Stimulated activated CD4-positive, alpha-beta T cell treated with anti-CD3 and anti-CD28 coated beads, TNF-alpha, amount 100 ng/mL, for 1 hour (primary cell): ENCODE data around the gene HMMR.
"Not testable (repeated sequence)": the region's sequence is repeated elsewhere in the genome, so short reads cannot be mapped to it uniquely, and the experiment has no call there.

Experiments used
- DNase-seq, 3 donors: peaks; one replicate each; pipeline ENCODE4 v3.0.0-alpha.2; 2020; ENCODE audit warnings: low read depth in 3 of 3, low spot score in 1 of 3

HMMR gene, protein sequence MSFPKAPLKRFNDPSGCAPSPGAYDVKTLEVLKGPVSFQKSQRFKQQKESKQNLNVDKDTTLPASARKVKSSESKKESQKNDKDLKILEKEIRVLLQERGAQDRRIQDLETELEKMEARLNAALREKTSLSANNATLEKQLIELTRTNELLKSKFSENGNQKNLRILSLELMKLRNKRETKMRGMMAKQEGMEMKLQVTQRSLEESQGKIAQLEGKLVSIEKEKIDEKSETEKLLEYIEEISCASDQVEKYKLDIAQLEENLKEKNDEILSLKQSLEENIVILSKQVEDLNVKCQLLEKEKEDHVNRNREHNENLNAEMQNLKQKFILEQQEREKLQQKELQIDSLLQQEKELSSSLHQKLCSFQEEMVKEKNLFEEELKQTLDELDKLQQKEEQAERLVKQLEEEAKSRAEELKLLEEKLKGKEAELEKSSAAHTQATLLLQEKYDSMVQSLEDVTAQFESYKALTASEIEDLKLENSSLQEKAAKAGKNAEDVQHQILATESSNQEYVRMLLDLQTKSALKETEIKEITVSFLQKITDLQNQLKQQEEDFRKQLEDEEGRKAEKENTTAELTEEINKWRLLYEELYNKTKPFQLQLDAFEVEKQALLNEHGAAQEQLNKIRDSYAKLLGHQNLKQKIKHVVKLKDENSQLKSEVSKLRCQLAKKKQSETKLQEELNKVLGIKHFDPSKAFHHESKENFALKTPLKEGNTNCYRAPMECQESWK

GRCh38 chr5:163460562-163461171 lies at the start of gene HMMR:
TSS of gene HMMR (plus strand) at chr5:163460632. CDS start at chr5:163460693, 61 bp downstream.
- no peak for DNase-seq

- not testable (repeated sequence) for DNase-seq
Observed at GRCh38 chr5:163415673-163416072, 44.8 kb upstream of the HMMR start.

- no peak for DNase-seq
Observed at GRCh38 chr5:163424836-163425235, 35.6 kb upstream of the HMMR start.

DNA sequence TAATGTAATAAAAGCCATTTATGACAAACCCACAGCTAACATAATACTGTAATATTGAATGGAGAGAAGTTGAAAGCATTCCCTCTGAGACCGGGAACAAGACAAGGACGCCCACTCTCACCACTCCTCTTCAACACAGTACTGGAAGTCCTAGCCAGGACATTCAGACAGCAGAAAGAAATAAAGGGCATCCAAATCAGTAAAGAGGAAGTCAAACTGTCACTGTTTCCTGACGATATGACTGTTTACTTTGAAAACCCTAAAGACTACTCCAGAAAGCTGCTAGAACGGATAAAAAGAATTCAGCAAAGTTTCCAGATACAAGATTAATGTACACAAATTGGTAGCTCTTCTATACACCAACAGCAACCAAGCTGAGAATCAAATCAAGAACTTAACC lies 34.3 kb upstream of the HMMR start:
- not testable (repeated sequence) for DNase-seq

DNA sequence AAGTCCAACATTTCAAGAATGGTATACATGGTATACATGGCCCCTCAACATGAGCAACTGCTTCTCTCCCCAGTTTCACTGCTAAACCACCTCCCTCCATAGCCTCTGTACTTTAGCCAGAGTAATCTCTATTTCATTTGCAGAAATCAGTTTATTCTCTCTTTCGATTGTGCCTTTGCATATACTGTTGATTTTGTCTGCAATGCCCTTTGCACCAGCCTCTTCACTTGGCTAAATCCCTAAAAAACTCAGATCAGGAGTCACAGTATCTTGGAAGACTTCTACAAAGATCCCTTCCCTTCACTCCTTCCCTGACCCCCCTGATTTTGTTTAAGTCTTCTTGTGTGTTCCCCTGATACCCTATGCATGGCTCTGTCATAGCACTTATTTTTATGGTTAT lies 27.9 kb upstream of the HMMR start:
- no peak for DNase-seq

- DNase-seq = no peak
Observed at GRCh38 chr5:163433271-163433670, 27.2 kb upstream of the HMMR start.

GRCh38 chr5:163434401-163434866 lies 26.0 kb upstream of the HMMR start:
- no peak for DNase-seq

DNA sequence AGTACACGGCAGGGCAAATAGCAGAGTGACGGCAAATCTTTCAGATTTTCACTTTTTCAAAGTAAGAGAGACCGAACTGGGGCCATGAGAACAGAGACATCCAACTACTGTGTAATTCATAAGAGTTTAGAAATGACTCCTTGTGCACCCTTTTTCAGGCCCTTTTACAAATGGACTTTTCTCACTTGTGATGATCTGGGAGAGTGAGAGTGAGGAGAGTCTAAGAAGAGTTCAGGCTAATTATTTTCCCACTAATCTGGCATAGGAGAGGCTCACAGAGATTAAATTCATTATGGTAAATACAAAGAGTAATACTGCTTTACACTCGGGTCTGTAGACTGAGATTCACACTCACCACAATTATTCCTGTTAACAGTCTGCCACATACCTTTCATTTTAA lies 23.9 kb upstream of the HMMR start:
- no peak for DNase-seq

DNA sequence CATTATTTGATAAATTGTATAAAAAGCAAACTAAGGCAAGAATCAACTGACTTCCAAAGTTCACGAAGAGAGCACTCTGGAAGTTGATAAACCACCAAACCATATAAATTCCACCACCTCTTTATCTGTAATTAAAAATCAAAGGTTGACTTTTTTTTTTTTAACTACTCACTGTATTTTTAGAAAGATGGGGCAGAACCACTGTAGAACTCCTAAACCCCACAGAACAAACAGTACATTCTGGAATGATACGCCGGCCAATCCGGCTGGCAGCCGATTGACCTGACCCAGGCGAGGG lies 23.5 kb upstream of the HMMR start:
- DNase-seq = no peak

DNA sequence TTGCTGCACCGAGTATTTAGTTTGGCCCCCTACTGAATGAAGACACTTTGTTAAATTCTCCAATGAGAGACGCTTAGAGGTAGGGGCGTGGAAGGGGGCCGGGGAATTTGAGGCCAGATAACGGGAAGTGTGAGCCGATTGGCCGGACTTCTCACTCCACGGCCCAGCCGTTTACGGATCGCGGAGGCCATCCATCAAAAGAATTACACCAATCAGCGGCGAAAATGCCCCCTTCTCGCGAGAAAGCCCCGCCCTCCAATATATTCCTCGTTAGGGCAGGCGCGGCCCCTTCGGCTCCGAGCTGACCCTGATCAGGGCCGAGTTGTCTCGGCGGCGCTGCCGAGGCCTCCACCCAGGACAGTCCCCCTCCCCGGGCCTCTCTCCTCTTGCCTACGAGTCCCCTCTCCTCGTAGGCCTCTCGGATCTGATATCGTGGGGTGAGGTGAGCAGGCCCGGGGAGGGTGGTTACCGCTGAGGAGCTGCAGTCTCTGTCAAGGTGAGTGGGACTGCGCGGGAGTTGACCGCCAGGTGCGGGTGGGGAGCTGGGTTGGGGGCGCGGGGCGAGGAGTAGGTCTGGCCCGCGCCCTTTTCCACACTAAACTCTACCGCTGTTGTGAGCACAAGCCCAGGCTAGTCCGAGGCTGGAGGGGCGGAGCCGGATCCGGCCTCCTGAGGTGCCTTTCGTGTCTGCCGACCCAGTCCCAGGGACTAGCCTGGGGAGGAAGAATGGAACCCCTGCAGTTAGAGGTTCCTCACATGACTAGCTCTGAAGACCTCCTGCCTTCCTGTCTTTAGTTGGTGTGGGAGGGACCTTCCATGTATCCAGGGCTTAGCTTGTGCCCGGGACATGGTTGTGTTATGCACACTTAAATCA lies 22.9 kb upstream of the HMMR start, which contains the start of gene CCNG1:
Gene CCNG1, plus strand, starts transcription at position 287 of the 874 bp plus-strand sequence. CDS start 1,662 bp downstream, outside the sequence.
- DNase-seq = peak; percentile 63 to 71 (median 67)

- DNase-seq = no peak
Observed at GRCh38 chr5:163439092-163439425, 21.4 kb upstream of the HMMR start.

DNA sequence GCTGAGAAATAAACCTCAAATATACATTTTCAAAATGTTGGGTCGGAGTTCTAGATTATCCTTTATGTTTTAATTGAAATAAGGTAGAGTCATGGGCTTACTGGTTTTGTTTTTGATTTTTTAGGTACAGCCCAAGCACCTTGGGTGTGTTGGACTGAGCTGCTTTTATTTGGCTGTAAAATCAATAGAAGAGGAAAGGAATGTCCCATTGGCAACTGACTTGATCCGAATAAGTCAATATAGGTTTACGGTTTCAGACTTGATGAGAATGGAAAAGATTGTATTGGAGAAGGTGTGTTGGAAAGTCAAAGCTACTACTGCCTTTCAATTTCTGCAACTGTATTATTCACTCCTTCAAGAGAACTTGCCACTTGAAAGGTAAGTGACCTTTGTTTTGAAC lies 19.5 kb upstream of the HMMR start:
- no peak for DNase-seq

DNA sequence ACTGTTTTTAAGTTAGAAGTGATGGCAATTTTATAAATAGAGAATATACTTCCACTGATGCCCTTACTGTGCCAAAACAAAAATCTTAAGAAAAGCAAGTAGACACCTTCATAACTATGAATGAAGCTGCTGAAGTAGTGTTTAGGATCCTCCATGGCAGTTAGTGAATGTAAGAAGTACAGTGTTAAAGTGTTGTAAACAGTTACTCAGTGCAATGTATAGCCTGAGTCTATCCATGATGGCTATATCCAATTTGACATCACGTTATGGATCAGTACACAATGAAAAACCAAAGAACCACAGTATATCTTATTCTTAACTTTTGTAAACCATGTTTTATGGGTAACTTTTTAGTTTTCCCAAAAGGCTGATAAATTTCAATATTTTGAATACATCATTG lies 15.9 kb upstream of the HMMR start:
- no peak for DNase-seq

GRCh38 chr5:163445345-163445744 lies 15.1 kb upstream of the HMMR start:
- DNase-seq = no peak

DNA sequence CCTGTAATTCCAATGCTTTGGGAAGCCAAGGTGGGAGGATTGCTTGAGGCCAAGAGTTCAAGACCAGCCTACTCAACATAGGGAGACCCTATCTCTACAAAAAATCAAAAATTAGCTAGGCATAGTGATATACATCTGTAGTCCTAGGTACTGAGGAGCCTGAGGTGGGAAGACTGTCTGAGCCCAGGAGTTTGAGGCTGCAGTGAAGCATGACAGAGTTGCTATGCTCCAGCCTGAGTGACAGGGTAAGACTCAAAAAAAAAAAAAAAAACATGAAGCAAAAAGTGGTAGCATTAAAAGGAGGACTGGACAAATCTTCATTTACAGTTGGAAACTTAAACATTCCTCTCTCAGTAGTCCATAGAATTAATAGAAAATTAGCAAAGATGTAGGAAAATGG lies 13.2 kb upstream of the HMMR start:
- no peak for DNase-seq

DNA sequence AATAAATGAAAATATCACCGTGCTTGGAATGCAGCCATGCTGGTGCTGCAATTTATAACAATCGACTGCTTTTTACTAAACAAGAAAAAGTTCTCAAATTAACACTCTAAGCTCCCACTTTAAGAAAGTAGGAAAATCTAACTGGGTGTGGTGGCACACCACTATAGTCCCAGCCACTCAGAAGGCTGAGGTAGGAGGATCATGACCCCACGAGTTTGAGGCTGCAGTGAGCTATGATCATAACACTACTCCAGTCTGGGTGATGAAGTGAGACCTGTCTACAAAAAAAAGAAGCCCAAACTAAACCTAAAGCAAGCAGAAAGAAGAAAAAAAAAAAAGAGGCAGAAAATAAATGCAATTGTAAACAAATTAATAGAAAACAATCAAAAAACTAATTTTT lies 12.6 kb upstream of the HMMR start:
- DNase-seq = no peak

GRCh38 chr5:163448491-163448890 lies 11.9 kb upstream of the HMMR start:
- no peak for DNase-seq

- DNase-seq = no peak
Observed at GRCh38 chr5:163451489-163451888, 8.9 kb upstream of the HMMR start.

DNA sequence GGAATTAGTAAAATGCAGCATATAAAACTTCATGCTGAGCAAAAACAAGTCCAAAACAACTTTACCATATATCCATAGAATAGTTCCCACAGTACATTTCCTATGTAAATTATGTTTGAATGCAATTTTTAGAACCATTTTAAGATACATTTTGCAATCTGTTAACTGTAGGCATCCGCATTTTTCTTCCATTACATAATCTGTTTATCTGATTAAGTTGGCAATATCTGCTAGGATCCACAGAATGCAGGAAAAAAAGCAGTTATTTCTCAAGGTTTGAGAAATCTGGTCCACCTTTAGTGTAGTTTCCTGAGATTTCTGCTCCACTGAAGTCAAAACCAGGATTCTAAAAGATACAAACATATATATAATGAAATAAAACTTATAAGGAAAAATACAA lies 6.7 kb upstream of the HMMR start:
- no peak for DNase-seq

DNA sequence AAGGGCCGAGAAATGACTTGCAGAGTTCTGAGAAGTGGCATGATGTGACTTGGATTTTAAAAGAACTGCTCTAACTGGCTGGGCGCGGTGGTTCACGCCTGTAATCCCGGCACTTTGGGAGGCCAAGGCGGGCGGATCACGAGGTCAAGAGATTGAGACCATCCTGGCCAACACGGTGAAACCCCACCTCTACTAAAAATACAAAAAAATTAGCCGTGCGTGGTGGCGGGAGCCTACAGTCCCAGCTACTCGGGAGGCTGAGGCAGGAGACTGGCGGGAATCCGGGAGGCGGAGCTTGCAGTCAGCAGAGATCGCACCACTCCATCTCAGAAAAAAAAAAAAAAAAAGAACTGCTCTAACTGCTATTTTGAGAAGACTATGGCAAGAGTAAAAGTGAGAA lies 5.0 kb upstream of the HMMR start:
- not testable (repeated sequence) for DNase-seq

DNA sequence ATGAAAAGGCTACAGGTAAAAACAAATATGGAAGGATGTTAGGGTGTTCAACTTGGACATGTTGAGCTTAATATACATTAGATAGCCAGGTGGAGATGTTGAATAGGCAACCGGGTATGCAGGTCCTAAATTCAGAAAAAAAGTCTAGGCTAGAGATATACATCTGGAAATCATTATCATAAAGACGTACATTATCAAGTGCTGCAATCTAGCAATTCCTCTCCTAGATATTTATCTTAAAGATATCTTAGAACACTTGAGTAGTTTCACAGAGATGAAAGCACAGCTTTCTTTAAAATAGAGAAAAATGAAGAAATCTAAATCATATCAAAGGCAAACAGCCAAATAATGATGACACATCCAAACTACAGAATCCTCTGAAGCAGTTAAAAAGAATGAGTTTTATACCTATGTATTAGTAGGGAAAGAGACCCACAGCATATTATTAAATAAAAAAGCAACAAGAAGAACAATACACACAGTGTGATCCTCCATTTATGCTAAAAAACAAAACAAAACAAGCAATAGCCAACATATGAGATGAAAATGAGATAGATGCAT lies 4.3 kb upstream of the HMMR start:
- DNase-seq = no peak
